B cell (primary cell): Measurements from ENCODE around the gene KCNMB2.

Source experiments
- EZH2 ChIP-seq: IDR thresholded peaks from 2 replicates; pipeline ENCODE4 v1.6.1; 2012; ENCODE audit warnings: borderline replicate concordance, low read depth, mild to moderate bottlenecking, moderate library complexity, low read length; ENCODE audit not compliant: insufficient read depth, poor library complexity, severe bottlenecking
- TF ChIP-seq, protein P1 (sequence below): fragments of 200-600 bp; IDR thresholded peaks from one replicate; pipeline ENCODE4 v1.8.0; 2022; ENCODE audit warnings: antibody characterized with exemption, mild to moderate bottlenecking

DNA sequence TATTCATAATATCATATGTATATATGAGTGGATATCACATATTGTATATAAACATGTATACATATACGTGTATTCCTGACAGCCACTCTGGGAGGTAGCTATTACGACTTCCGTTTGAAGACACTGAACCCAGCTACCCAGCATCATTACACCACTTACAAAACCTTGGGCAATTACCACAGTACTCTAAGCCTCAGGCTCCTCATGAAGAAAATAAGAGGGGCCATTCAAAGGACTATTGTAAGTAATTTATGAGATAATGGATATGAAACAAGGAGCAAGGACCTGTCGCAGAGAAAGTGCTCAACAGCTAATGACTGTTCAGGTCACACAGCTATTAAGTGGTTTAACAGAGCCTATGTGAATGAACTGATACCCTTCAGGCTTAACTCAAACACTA lies 52.4 kb downstream of the KCNMB2 start:
- TF ChIP-seq, protein P1, sequence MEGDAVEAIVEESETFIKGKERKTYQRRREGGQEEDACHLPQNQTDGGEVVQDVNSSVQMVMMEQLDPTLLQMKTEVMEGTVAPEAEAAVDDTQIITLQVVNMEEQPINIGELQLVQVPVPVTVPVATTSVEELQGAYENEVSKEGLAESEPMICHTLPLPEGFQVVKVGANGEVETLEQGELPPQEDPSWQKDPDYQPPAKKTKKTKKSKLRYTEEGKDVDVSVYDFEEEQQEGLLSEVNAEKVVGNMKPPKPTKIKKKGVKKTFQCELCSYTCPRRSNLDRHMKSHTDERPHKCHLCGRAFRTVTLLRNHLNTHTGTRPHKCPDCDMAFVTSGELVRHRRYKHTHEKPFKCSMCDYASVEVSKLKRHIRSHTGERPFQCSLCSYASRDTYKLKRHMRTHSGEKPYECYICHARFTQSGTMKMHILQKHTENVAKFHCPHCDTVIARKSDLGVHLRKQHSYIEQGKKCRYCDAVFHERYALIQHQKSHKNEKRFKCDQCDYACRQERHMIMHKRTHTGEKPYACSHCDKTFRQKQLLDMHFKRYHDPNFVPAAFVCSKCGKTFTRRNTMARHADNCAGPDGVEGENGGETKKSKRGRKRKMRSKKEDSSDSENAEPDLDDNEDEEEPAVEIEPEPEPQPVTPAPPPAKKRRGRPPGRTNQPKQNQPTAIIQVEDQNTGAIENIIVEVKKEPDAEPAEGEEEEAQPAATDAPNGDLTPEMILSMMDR = no peak
- TF ChIP-seq EZH2 = no peak
